Measurements from ENCODE around the gene GATA5. TPM values are rescaled to one million over a fixed set of nuclear protein-coding genes. Genes with fewer than 3 reads are reported as not detected.

The GATA5 gene
- total RNA-seq, 1 experiment from 2014 or later, result 0.96 TPM

DNA sequence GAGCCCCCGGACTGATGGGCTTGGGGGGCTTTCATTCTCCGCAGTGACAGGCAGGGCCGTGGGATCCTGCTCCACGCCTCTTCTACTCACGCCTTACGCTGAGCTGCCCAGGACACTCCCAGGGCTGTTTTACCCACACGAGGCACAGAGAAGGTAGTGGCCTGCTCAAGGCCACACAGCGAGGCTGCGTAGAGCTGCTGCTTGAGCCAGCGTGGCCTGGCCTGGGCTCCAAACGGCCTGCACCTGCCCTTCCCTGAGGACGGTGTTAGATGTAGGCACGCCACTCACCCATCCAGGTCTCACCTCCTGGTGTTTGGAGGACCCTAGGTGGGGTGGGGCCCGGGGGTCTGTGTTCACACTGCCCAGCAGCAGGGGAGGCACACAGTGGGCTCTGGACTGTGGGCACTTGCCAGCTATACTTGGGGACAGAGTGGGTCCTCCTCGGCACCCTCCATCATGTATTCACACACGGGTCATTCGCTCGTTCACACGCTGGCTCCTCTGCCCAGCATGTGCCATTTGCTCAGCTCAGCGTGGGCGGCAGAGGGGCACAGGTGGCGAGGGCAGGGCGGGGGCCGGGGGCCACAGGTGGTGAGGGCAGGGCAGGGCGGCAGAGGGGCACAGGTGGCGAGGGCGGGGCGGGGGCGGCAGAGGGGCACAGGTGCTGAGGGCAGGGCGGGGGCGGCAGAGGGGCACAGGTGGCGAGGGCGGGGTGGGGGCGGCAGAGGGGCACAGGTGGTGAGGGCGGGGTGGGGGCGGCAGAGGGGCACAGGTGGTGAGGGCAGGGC is 30.0 kb downstream of the GATA5 start:
- no TSS peak for BruUV-seq (replicated peaks)
- no peak overlapping the region for H3K4me3 ChIP-seq
- POLR2A ChIA-PET (ENCODE audit: unreplicated experiment), result no interaction called here
- no peak overlapping the region for H3K27ac ChIP-seq
- no peaks in the 10 kb centered on the region for H4K20me1 ChIP-seq (ENCODE audit: insufficient read depth)
- no peaks in the 10 kb centered on the region for H3K4me1 ChIP-seq (replicated peaks; ENCODE audit: insufficient read depth)
- no peaks in the 10 kb centered on the region for H3K36me3 ChIP-seq (ENCODE audit: low read depth)
- TF ChIP-seq EZH2 (IDR thresholded peaks at IDR 0.05; ENCODE audit: low read depth), result no peak
- TF ChIP-seq, protein P1, sequence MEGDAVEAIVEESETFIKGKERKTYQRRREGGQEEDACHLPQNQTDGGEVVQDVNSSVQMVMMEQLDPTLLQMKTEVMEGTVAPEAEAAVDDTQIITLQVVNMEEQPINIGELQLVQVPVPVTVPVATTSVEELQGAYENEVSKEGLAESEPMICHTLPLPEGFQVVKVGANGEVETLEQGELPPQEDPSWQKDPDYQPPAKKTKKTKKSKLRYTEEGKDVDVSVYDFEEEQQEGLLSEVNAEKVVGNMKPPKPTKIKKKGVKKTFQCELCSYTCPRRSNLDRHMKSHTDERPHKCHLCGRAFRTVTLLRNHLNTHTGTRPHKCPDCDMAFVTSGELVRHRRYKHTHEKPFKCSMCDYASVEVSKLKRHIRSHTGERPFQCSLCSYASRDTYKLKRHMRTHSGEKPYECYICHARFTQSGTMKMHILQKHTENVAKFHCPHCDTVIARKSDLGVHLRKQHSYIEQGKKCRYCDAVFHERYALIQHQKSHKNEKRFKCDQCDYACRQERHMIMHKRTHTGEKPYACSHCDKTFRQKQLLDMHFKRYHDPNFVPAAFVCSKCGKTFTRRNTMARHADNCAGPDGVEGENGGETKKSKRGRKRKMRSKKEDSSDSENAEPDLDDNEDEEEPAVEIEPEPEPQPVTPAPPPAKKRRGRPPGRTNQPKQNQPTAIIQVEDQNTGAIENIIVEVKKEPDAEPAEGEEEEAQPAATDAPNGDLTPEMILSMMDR (conservative IDR thresholded peaks at IDR 0.05), result no peak
- CTCF ChIA-PET, result no interaction called here
- H3K9me3 ChIP-seq (ENCODE audit: insufficient read depth, low read depth), result no peaks in the 10 kb centered on the region
- DNase-seq, result no peak
- peaks cover 95% of the 10 kb centered on the region for H3K27me3 ChIP-seq (ENCODE audit: insufficient read depth, low read depth)
- peaks cover 5% of the 10 kb centered on the region; the same call in 1 of the 2 replicates for H3F3A ChIP-seq (ENCODE audit: insufficient read depth, low read depth)
- H2AFZ ChIP-seq, result no peak overlapping the region
- H3K79me2 ChIP-seq (ENCODE audit: low read depth), result no peaks in the 10 kb centered on the region
- intact Hi-C loops (cut with micrococcal nuclease; ENCODE audit: unreplicated experiment), result no loop called here
- H3K9me2 ChIP-seq (ENCODE audit: insufficient read depth), result no peaks in the 10 kb centered on the region
- H3K4me2 ChIP-seq, result no peak overlapping the region

DNA sequence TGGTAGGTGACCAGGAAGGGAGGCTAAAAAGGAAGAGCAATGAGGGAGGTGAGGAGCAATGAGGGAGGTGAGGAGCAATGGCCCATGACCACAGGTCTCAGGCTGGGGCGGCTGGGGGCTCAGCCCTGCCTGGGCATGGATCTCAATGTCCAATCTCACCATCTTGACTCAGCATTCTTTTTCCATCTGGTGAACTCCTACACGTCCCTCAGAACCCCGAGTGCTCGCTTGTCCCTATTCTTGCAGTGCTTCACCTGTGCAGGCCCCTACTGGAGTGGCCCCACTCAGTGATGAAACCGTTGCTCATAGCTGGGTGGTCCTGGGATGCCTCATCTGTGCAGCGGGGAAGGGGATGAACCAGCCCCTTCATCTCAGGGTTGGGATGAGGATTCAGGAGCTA is 31.5 kb downstream of the GATA5 start:
- TF ChIP-seq EZH2 (IDR thresholded peaks at IDR 0.05; ENCODE audit: low read depth), result no peak
- TF ChIP-seq, protein P1 (conservative IDR thresholded peaks at IDR 0.05), result no peak
- Histone ChIP-seq H3K79me2 (ENCODE audit: low read depth) (no peaks in the 10 kb centered on the region), H3K4me1 (replicated peaks; ENCODE audit: insufficient read depth) (no peaks in the 10 kb centered on the region), H3F3A (ENCODE audit: insufficient read depth, low read depth) (no peaks in the 10 kb centered on the region), H3K27ac (no peak overlapping the region), H3K27me3 (ENCODE audit: insufficient read depth, low read depth) (peaks cover 95% of the 10 kb centered on the region), H3K9me2 (ENCODE audit: insufficient read depth) (no peaks in the 10 kb centered on the region), H2AFZ (no peak overlapping the region), H3K4me3 (no peak overlapping the region), H3K9me3 (ENCODE audit: insufficient read depth, low read depth) (no peaks in the 10 kb centered on the region), H3K4me2 (no peak overlapping the region), H4K20me1 (ENCODE audit: insufficient read depth) (no peaks in the 10 kb centered on the region), H3K36me3 (ENCODE audit: low read depth) (no peaks in the 10 kb centered on the region)
- ChIA-PET POLR2A (ENCODE audit: unreplicated experiment) (no interaction called here), CTCF (no interaction called here)
- intact Hi-C loops (cut with micrococcal nuclease; ENCODE audit: unreplicated experiment), result no loop called here
- no TSS peak for BruUV-seq (replicated peaks)
- no peak for DNase-seq

GRCh38 chr20:62441987-62442539 is 33.7 kb downstream of the GATA5 start:
- Histone ChIP-seq H3K9me3 (ENCODE audit: insufficient read depth, low read depth) (no peaks in the 10 kb centered on the region), H3K4me3 (no peak overlapping the region), H4K20me1 (ENCODE audit: insufficient read depth) (no peaks in the 10 kb centered on the region), H3F3A (ENCODE audit: insufficient read depth, low read depth) (no peaks in the 10 kb centered on the region), H3K27me3 (ENCODE audit: insufficient read depth, low read depth) (peaks cover 81% of the 10 kb centered on the region), H3K79me2 (ENCODE audit: low read depth) (no peaks in the 10 kb centered on the region), H3K27ac (no peak overlapping the region), H2AFZ (no peak overlapping the region), H3K36me3 (ENCODE audit: low read depth) (no peaks in the 10 kb centered on the region), H3K4me2 (no peak overlapping the region), H3K4me1 (replicated peaks; ENCODE audit: insufficient read depth) (no peaks in the 10 kb centered on the region), H3K9me2 (ENCODE audit: insufficient read depth) (no peaks in the 10 kb centered on the region)
- intact Hi-C loops (cut with micrococcal nuclease; ENCODE audit: unreplicated experiment), result no loop called here
- TF ChIP-seq EZH2 (IDR thresholded peaks at IDR 0.05; ENCODE audit: low read depth), result no peak
- TF ChIP-seq, protein P1 (conservative IDR thresholded peaks at IDR 0.05), result no peak
- ChIA-PET CTCF (no interaction called here), POLR2A (ENCODE audit: unreplicated experiment) (no interaction called here)
- DNase-seq, result no peak
- no TSS peak for BruUV-seq (replicated peaks)

Data from PC-9 (cell line).